ENCODE measurements around the gene VPS13A.
"Not testable (repeated sequence)": the region's sequence is repeated elsewhere in the genome, so short reads cannot be mapped to it uniquely, and the experiment has no call there.

Gene VPS13A

GRCh38 chr9:77183581-77183980, 6.2 kb downstream of the VPS13A start:
- no peak for DNase-seq (ENCODE audit: low spot score)

- no peak for DNase-seq (ENCODE audit: low spot score)
Measured at GRCh38 chr9:77188242-77188641, 10.9 kb downstream of the VPS13A start.

- no peak for DNase-seq (ENCODE audit: low spot score)
Measured at GRCh38 chr9:77194423-77194822, 17.1 kb downstream of the VPS13A start.

- no peak for DNase-seq (ENCODE audit: low spot score)
Measured at GRCh38 chr9:77210116-77210515, 32.8 kb downstream of the VPS13A start.

GRCh38 chr9:77211561-77211960, 34.2 kb downstream of the VPS13A start:
- DNase-seq (ENCODE audit: low spot score), result no peak

GRCh38 chr9:77212801-77213200, 35.5 kb downstream of the VPS13A start:
- no peak for DNase-seq (ENCODE audit: low spot score)

GRCh38 chr9:77215874-77216273, 38.5 kb downstream of the VPS13A start:
- DNase-seq (ENCODE audit: low spot score), result no peak

GRCh38 chr9:77218612-77219011, 41.3 kb downstream of the VPS13A start:
- no peak for DNase-seq (ENCODE audit: low spot score)

GRCh38 chr9:77221431-77221830, 44.1 kb downstream of the VPS13A start:
- DNase-seq (ENCODE audit: low spot score), result no peak

- DNase-seq (ENCODE audit: low spot score), result no peak
Measured at GRCh38 chr9:77224746-77225312, 47.5 kb downstream of the VPS13A start.

GRCh38 chr9:77236693-77237092, 59.4 kb downstream of the VPS13A start:
- no peak for DNase-seq (ENCODE audit: low spot score)

GRCh38 chr9:77237896-77238295, 60.6 kb downstream of the VPS13A start:
- no peak for DNase-seq (ENCODE audit: low spot score)

- no peak for DNase-seq (ENCODE audit: low spot score)
Measured at GRCh38 chr9:77251050-77251449, 73.7 kb downstream of the VPS13A start.

GRCh38 chr9:77257275-77257674, 79.9 kb downstream of the VPS13A start:
- no peak for DNase-seq (ENCODE audit: low spot score)

GRCh38 chr9:77261605-77262004, 84.3 kb downstream of the VPS13A start:
- no peak for DNase-seq (ENCODE audit: low spot score)

GRCh38 chr9:77267762-77268161, 90.4 kb downstream of the VPS13A start:
- not testable (repeated sequence) for DNase-seq (ENCODE audit: low spot score)

- no peak for DNase-seq (ENCODE audit: low spot score)
Measured at GRCh38 chr9:77271023-77271690, 93.8 kb downstream of the VPS13A start.

- DNase-seq (ENCODE audit: low spot score), result no peak
Measured at GRCh38 chr9:77276799-77277198, 99.5 kb downstream of the VPS13A start.

GRCh38 chr9:77277719-77278118, 100.4 kb downstream of the VPS13A start:
- no peak for DNase-seq (ENCODE audit: low spot score)

- DNase-seq (ENCODE audit: low spot score), result no peak
Measured at GRCh38 chr9:77283991-77284390, 106.7 kb downstream of the VPS13A start.

- no peak for DNase-seq (ENCODE audit: low spot score)
Measured at GRCh38 chr9:77284616-77285015, 107.3 kb downstream of the VPS13A start.

- no peak for DNase-seq (ENCODE audit: low spot score)
Measured at GRCh38 chr9:77290373-77290772, 113.0 kb downstream of the VPS13A start.

- DNase-seq (ENCODE audit: low spot score), result no peak
Measured at GRCh38 chr9:77291714-77292113, 114.4 kb downstream of the VPS13A start.

- DNase-seq (ENCODE audit: low spot score), result no peak
Measured at GRCh38 chr9:77293949-77294348, 116.6 kb downstream of the VPS13A start.

Data from left forelimb (tissue), 1 donor.